ENCODE results near the gene NEK5.

- TF ChIP-seq CTCF (IDR thresholded peaks at IDR 0.05): no peak
- TF ChIP-seq POLR2A (IDR thresholded peaks at IDR 0.05): no peak
Measured at GRCh38 chr13:52085421-52085820, 43.5 kb downstream of the NEK5 start.

Measured in body of pancreas (tissue), 4 donors.